Cardiac muscle cell (in vitro differentiated cells and primary cell): Measurements from ENCODE around the gene NUP160. TPM values are rescaled to one million over a fixed set of nuclear protein-coding genes. Genes with fewer than 3 reads are reported as not detected.
"Not testable (repeated sequence)": the region's sequence is repeated elsewhere in the genome, so short reads cannot be mapped to it uniquely, and the experiment has no call there.

ENCODE experiments used
- DNase-seq, 2 donors: peaks; one replicate each; pipeline versions ENCODE4 v3.0.0 to v3.0.0-alpha.2; 2010 to 2017; ENCODE audit warnings: low read depth in 1 of 2, low spot score in 1 of 2
- H3K27ac ChIP-seq: fragments of 200-600 bp; sonication (generic); 2 replicates; pipeline ENCODE4 v1.5.1; 2016
- H3K27me3 ChIP-seq: fragments of 200-600 bp; sonication (generic); 2 replicates; pipeline ENCODE4 v1.6.0; 2016; ENCODE audit warnings: control low read depth
- H3K36me3 ChIP-seq: fragments of 200-600 bp; sonication (generic); 2 replicates; pipeline ENCODE4 v1.5.1; 2016; ENCODE audit warnings: control low read depth
- H3K4me1 ChIP-seq: fragments of 200-600 bp; sonication (generic); 2 replicates; pipeline ENCODE4 v1.8.1; 2017; ENCODE audit warnings: low read depth, mild to moderate bottlenecking, mixed run types
- H3K4me3 ChIP-seq: fragments of 200-600 bp; sonication (generic); 2 replicates; pipeline ENCODE4 v1.5.1; 2016; ENCODE audit warnings: mild to moderate bottlenecking
- H3K9me3 ChIP-seq: fragments of 200-600 bp; sonication (generic); 2 replicates; pipeline ENCODE4 v1.5.1; 2017; ENCODE audit warnings: low read depth, mild to moderate bottlenecking, control low read depth
- CTCF ChIP-seq: IDR thresholded peaks from 2 replicates; pipeline ENCODE4 v1.5.1; 2012; ENCODE audit warnings: low read depth, mild to moderate bottlenecking, low read length
- polyA plus RNA-seq: library from polyadenylated mRNA; unstranded; fragments of >200 nt; fragmentation: Nextera tagmentation; extraction: Ambion mirVana; gene quantifications from 2 replicates; pipeline ENCODE4 v1.2.1, GENCODE V29; 2016
- total RNA-seq: library from RNA; depleted of rRNA; stranded (reverse); fragments of >200 nt; gene quantifications from 2 replicates; pipeline ENCODE4 v1.2.3, GENCODE V29; 2016

The NUP160 gene
- total and polyA plus RNA-seq, 2 experiments from 2014 or later, result 15.9 to 26.7 TPM

DNA sequence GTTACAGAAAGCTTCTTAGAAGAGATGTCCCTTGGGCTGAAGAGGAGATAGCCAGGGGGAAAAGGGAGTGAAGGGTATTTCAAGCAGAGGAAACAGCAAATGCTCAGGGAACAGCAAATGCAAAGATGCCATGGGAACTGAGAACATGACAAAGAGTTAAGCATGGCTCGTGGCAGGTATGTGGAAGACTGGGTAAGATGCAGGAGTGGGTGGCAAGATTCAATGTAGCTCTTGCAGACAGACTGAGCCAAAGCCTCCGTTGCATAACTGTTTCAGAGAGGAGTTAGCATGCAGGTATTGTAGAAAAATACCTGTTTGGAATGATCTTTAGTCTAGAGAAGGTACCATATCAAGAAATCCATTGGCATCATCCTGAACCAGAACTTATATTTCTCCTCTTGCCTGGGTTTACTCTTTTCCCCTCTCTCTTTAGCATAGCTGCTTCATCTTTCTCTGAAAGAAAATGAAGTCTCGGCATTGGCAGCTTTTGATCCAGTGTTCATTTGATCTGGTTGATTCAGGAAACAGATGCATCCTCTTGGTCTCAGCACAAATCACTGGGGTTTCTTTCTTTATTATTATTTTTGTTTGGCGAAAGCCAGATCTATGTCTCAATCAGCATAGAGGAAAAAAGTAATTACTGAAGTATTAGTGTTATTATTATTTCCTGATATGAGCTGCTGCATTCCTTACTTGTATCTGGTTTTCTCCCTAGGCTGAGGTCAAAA lies 41.7 kb upstream of the NUP160 start:
- Histone ChIP-seq H3K27me3 (no peaks in the 10 kb centered on the region), H3K4me3 (no peak overlapping the region), H3K9me3 (no peaks in the 10 kb centered on the region)

DNA sequence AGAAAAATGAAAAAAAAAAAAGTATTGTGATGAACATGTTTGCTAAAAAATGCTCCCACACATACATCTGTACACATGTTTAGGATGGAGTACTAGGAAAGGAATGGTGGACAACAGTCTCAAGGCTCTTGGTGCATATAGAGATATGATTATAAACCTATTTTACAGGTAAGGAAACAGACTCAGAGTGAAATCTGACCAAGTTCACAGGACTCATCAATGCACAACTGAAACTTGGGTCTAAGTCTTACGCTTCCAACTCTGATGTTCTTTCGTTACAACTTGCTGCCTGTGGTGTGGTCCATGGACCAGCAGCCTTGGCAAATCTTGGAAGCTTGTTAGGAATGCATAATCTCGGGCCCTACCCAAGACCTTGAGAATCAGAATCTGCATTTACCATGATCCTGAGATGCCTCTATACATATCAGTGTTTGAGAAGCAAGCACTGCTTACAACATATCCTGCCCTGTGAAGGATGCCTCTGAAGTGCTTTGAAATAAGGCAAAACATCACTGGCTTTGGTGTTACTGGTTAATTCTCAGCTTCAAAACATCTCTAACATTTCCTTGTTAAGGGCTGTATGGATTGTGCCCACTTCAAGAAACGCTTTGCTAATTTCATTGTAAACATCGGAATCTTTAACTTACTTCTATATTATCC lies 39.9 kb upstream of the NUP160 start:
- H3K27me3 ChIP-seq, result no peaks in the 10 kb centered on the region
- H3K9me3 ChIP-seq, result no peaks in the 10 kb centered on the region
- no peak for TF ChIP-seq CTCF
- DNase-seq, result no peak
- H3K27ac ChIP-seq, result no peak overlapping the region
- H3K4me1 ChIP-seq, result no peaks in the 10 kb centered on the region
- no peaks in the 10 kb centered on the region for H3K36me3 ChIP-seq
- H3K4me3 ChIP-seq, result no peak overlapping the region

More for the DNA sequence above, 41.7 kb upstream of the NUP160 start:
- Histone ChIP-seq H3K4me1 (no peaks in the 10 kb centered on the region), H3K36me3 (no peaks in the 10 kb centered on the region), H3K27ac (no peak overlapping the region)
- TF ChIP-seq CTCF, result no peak
- no peak for DNase-seq

DNA sequence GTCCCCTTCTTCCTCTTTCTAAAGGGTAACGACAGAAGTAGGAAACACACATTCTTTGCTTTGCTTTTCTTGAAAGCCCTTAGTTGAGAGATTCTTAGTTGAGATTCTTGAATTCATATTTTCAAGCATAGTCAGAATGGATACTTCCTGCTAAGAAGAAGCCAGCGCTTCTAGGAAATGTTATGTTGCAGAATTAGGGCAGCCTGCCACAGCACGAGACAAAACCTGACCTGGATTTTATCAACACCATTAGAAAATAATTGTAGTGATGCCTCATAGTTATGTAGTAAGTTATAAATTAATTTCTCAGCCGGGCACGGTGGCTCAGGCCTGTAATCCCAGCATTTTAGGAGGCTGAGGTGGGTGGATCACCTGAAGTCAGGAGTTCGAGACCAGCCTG lies 37.9 kb upstream of the NUP160 start:
- Histone ChIP-seq H3K36me3 (no peaks in the 10 kb centered on the region), H3K27ac (no peak overlapping the region), H3K27me3 (no peaks in the 10 kb centered on the region), H3K4me1 (no peaks in the 10 kb centered on the region), H3K4me3 (no peak overlapping the region), H3K9me3 (no peaks in the 10 kb centered on the region)
- DNase-seq, result peak in 1 of 2 donors; percentile 87
- no peak for TF ChIP-seq CTCF

DNA sequence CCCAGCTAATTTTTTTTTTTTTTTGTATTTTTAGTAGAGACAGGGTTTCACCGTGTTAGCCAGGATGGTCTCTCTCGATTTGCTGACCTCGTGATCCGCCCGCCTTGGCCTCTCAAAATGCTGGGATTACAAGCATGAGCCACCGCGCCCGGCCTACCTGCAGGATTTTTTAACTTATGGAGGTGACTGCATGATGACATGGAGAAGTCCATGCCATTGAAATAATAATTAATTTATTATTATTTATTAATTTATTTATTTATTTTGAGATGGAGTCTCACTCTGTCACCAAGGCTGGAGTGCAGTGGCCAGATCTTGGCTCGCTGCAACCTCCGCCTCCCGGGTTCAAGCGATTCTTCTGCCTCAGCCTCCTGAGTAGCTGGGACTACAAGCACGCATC lies 34.3 kb upstream of the NUP160 start:
- H3K27ac ChIP-seq, H3K4me3 ChIP-seq, H3K4me1 ChIP-seq, H3K9me3 ChIP-seq, DNase-seq, H3K27me3 ChIP-seq, H3K36me3 ChIP-seq: not testable (repeated sequence)

GRCh38 chr11:47881145-47881544 lies 33.0 kb upstream of the NUP160 start:
- Histone ChIP-seq H3K27ac (no peak overlapping the region), H3K4me3 (no peak overlapping the region), H3K9me3 (peaks cover under 1% of the 10 kb centered on the region), H3K27me3 (no peaks in the 10 kb centered on the region), H3K4me1 (no peaks in the 10 kb centered on the region), H3K36me3 (no peaks in the 10 kb centered on the region)
- TF ChIP-seq CTCF, result no peak
- peak in 1 of 2 donors; percentile 14 for DNase-seq
